Stimulated activated CD4-positive, alpha-beta T cell treated with anti-CD3 and anti-CD28 coated beads, Interleukin-4, amount 100 ng/mL, for 24 hours (primary cell): ENCODE results near the gene PTPRD.

ENCODE experiments used
- DNase-seq: peaks from one replicate; pipeline ENCODE4 v3.0.0-alpha.2; 2020

The PTPRD gene

DNA sequence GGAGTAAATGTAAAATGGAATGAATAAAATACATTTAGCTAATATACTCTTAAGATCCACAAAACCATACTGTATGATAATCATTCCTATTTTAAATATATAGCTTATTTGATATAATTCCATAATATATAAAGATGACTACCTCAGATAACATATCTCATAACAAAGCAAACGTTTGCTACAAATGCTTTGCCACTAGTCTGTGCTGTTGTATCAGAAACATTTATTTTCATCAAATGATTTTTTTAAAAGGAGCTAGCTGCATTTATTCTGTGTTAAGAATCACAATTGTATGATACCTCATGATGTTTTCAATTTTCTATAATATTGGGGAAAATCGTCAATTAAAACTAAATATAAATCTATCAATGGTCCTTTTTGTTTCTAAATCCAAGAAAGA, 567.2 kb downstream of the PTPRD start:
- DNase-seq: no peak

DNA sequence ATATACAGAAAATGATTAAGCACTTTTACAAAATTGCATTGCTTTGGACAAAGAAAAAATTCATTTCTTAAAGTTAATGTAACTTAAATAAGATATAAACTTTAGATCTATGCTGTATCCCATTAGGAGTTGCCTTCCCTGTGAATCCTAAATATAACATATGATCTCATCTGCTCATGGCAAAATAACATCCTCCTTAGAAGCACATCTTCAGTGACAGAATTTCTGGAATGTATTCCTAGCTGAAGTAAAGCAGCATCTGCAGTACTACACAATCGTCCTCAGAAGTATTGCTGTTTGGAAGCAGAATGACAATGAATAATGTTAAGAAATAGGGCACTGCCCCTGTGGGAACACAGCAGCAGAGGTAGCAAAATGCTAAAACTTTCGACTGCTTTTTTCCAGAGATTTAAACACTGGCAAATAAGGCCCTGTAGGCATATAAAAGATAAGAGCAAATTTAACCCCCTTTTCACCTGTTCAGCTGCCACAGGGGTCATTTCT, 571.0 kb downstream of the PTPRD start:
- DNase-seq: no peak

DNA sequence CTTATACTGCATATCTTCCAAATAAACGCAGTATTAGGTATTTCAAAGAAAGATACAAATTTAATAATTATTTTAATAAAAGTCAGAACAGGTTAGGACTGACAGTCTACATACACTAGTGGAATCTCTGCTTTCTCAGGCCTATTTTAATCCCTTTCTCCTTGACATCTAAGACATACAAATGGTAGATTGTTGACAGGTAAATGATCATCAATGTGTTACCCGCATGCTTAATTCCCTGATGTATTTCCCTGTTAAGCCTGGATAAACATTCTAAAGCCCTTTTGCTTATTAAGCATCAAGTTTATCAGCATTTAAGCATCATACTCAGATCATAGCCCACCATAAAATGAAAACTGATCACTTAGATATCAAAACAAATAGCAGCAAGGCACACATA, 576.7 kb downstream of the PTPRD start:
- DNase-seq: no peak

DNA sequence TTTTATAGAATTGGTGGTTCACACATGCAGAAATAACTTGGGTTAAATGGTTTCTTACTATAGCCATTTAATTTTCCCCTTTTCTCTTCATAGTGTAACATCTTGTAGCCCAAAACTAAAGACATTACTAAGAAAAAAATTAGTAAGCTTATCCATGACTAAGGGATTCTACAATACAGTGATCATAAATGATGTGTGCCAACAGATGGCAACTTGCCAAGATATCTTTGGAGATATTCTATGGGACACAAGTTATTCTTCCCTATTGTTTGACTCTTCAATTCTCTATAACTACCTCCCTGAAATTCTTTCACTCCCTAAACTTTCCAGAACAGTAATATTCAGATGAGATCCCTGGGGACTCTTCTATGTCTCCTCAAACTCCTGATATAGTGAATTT, 580.6 kb downstream of the PTPRD start:
- DNase-seq: no peak

DNA sequence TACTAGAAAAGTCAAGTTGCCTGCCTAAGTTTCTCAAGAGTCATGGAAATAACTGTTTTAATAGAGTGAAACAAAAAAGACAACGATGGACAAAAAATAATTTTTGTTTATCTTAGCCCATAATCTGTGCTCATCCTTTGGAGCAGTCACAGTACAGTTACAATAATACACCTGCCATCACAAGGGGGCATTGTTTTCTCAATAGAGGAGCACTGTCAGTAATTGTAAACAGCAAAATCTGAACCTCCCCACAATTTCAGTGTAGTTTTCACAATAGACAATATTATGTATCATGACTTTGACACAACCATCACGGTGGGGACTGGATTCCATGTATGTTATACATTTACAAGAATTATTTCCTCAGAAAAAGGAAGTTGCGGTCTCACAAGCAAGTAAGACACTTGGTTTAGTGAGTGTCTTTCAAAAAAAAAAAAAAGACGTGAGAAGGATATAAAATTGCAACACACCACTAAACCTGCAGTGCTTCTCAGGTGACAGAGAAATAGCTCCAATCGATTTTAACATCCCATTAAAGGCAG, 586.3 kb downstream of the PTPRD start:
- DNase-seq: no peak

DNA sequence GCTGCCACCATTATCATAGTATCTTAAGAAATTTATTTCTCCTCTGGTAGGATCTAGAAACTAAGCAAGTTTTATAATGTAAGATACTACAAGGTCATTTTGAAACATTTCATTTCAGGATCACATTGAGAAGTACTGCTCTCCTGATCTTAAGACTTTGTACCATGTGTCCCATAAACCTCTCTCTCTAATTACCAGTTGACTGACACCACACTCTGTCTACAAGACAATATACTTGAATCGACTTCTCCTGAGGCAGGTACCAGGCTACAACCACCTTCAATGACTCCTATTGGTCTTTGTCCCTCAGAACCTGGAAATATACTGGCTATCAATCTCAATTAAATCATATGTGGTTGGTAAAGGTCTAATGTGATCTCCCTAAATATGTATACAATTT, 597.0 kb downstream of the PTPRD start:
- DNase-seq: no peak

DNA sequence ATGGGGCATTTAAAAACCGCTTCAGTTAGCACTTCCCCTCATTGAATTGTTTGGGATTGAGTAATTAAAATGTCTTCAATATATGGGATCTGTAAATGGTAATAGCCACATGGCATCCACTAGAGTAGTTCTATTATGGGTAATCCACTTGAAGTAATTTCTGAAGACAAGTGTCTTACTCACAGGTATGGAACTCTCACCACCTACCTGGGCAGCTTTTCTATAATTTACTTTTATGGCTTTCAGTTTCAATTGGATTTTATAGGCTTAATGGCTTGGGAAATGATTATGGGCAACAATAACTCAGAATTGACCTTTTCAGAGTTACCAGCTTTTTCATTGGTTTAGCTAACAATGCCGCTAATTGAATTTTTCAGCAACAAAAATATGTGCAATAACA, 597.9 kb downstream of the PTPRD start:
- no peak for DNase-seq

DNA sequence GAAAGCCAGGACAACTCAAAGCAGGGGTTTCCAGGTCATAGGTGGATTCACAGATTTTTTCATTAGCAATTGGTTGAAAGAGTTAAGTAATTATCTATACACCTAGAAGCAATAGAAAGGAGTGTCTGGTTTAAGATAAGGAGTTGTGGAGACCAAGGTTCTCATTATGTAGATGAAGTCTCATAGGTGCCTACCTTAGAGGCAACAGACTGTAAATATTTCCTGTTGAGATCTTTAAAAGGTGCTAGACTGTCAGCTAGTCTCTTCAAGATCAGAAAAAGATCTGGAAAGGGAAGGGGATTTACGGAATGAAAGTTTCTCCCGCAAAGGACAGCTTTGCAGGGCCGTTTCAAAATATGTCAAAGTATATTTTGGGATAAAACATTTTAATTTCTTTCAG, 603.4 kb downstream of the PTPRD start:
- no peak for DNase-seq

DNA sequence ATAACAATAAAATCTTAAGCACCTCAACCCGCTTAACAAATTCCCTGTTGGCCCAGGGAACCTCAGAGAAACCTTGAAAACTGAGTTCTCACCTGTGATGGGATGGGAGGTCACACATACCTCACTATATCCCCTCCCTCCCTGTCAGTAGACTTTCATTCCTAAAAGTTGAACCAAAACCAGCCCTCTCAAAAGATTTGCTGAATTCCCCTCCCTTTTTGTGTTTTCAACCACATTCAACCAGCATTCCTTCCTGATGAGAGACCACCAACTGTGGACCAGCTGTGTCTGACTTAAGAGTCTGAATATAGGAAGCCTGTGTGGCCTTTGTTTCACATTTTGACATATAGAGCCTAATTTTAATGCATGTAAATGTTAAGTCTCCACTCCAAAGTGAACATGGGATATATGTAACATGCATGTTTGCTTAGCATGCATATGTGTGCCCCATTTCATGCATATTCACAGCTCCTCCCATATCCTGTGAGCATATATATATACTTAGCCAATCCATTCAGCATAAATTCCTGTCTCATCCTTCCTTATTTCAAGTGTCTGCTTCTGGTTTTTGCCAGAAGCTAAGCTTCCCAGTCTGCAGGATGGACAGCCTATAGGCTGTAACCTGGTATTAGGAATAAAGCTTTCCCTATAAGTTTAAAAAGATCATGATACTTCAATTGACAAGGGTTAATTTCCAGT, 604.6 kb downstream of the PTPRD start:
- no peak for DNase-seq

DNA sequence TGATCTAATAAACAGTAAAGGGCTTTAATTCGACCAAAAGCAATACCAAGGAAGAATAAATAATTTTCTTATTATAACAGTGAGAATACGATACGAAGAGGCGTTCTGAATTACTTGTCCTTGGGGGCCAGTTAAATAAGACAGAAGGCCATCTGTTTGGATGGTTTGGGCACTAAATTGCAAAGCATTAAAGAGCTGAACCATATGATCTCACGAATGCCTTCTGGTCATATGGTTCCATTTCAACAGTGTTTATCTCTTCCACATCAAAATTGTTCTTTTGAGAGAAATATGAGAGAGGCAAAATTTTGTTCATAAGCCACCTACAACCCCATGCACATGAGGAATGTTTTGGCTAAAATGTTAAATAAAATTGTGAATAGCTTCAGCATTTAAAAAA, 605.4 kb downstream of the PTPRD start:
- DNase-seq: no peak

DNA sequence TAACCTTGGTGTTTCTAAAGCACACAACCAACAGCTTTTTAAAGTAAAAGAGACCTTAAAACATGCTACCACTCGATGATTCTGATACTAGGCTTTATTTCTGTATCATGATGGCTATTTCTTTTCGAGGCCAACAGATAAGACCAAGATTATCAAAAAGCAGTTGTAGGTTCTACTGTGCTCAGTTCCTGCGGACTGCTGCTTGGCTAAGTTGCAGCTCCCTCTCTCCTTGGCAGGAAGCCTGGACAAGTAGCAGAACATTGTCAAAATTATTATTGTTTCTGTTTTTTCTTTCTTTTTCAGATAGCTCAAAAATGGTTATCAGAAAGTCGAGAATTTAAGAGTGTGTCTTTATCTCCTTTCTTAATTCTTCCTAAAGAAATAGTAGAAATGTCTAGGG, 607.6 kb downstream of the PTPRD start:
- no peak for DNase-seq

DNA sequence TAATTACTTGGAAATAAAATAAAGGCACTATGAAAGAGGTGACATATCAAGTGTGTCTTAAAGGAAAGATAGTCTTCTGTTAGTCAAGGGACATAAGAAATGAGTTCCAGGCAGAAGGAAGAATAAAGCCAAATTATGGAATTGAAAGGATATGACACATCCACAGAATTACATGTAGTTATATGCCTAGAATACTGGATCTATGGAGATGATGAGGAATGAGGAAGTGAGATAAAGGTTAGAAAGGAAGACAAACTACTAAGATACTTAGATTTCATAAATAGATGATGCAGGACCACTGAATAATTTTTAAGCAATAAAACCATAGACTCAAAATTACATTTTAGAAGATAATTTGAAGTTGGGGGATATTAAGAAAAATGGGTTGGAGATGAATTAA, 609.8 kb downstream of the PTPRD start:
- no peak for DNase-seq

DNA sequence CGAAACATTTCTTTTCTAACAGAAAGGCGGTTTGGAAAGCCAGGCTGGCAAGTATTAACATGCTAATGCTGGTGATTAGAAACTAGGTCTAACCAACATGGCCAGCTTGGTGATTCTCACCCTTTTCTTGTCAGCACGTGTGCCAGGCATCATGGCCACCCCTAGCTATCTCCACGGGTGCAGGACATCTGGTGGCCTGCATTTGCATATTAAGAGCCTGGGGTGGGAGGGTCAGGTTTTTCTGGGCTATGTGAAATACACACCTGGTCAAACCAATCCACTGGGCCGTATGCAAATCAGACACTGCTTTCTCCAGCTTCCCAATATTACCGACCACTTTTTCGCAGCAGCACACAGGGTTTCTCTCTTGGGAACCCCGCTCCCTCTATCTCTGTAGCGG, 612.1 kb downstream of the PTPRD start:
- DNase-seq: no peak

DNA sequence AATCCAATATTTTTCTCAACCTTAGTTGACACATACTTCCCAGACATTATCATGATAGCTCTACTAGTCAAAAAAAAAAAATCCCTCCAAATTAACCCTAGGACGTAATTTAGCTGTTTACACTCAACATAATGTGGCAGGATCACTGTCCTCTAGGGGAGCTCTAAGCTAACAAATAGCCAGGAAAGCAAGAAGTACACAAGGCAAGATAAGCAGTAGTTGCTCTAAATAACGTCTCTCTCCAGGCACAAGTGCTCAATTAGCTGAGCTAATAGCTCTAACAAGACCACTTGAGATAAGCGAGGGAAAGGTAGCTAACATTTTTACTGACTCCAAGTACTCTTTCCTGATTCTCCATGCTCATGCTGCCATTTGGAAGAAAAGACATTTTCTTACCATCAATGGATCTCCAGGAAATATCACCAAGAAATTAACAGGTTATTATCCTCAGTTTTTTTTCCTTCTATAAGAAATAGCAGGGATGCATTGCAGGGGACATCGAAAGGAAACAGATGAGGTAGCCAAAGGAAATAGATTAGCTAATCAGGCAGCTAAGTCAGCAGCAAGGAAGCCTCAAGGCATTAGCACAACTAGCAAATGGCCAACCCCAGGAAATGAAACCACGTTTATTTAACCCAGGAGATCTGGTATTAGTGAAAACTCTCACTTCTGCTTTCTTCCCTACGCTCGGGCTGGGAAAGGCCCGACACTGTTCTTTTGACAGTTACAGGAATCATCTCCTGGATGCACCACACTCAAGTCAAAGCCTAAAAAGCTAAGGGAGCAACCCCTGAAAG, 614.1 kb downstream of the PTPRD start:
- no peak for DNase-seq

DNA sequence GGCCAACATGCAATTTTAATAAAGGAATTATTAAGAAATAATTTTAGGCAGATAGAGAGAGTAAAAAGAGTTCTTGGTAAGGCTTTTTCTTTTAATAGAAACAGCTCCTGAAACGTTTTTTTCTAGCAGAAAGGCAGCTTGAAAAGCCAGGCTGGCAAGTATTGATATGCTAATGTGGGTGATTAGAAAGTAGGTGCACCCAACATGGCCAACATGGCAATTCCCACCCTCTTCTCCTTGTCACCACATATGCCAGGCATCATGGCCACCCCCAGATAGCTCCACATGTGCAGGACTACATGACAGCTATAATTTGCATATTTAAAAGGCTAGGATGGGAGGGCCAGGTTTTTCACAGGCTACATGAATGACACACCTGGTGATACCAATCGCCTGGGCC, 615.2 kb downstream of the PTPRD start:
- no peak for DNase-seq

DNA sequence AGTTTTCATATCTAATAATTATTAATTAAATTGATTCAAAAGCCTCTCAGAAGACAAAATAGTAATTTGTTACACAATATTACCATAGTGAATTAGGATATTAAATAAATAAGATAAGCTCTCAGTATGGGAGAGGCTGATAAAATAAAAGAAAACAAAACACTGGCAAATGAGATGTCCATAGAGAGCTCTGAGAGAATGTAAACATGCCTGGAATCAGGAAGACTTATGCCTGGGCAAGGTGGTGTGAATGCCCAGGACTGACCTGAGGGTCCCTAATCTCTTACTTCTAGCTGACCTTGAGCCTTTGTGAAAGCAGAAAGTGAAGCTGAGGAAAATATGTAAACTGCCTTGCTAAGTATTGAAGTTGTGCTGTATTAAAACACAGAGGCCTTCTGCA, 616.5 kb downstream of the PTPRD start:
- DNase-seq: no peak

DNA sequence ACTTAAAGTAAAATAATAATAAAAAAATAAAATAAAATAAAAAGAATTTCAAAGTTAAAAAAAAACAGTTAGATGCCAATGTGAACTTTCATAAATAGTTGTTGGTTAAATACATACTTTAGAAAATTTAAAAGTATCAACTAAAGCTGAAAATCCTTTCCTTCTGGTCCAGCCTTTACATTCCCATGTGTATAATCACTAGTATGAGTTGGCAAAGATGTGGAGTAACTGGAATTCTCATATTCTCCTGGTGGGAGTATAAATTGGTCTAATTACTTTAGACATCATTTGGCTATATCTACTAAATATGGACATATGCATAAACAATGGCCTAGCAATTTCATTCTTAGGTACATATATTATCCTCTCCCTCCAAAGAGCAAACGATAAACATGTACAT, 619.9 kb downstream of the PTPRD start:
- no peak for DNase-seq

DNA sequence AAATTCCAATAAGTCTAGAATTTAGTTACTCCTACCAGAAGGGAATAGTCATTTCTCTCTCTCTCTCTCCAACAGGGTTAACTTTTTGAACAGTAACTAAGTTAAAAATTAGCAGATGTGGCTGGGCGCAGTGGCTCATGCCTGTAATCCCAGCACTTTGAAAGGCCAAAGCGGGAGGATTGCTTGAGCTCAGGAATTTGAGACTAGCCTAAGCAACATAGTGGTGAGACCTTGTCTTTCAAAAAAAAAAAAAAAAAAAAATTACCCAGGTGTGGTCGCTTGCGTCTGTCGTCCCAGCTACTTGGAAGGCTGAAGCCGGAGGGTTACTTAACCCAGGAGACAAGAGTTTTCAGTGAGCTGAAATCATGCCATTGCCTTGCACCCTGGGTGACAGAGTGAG, 639.7 kb downstream of the PTPRD start:
- DNase-seq: no peak

DNA sequence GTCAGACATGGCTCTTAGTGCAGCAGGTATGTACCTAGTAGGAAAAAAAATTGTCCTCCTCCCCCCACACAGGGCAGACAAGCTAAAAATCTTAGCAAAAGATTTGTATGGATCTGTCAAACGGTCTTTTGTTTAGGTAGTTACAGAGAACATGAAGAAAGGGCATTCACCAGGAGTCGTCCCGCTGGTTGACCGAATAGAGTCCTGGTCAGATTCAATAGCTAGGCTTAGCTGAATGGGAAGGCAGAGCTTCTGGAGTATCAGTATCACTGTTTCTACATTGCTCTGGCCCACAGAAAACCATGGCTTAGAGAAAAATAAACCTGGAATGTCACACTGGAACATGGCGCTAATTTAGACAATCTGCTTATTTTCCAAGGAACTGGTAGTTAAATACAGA, 642.3 kb downstream of the PTPRD start:
- DNase-seq: no peak

DNA sequence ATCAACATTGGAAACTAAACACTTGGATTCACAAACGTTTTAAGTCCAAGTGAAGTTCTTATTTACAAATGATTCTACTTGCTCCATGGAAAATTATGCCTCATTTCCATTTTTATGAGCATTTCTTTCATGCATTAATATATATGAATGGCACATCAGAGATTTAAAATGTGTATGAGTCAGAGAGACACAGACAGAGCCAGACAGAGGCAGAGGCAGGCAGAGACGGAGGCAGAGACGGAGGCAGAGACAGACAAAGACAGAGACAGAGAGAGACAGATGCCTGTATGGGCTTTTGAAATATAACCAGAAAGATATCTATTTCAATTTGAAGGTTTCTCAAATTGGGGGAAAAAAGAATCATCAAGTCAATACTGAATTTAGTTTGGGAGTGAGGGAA, 649.0 kb downstream of the PTPRD start:
- DNase-seq: no peak

DNA sequence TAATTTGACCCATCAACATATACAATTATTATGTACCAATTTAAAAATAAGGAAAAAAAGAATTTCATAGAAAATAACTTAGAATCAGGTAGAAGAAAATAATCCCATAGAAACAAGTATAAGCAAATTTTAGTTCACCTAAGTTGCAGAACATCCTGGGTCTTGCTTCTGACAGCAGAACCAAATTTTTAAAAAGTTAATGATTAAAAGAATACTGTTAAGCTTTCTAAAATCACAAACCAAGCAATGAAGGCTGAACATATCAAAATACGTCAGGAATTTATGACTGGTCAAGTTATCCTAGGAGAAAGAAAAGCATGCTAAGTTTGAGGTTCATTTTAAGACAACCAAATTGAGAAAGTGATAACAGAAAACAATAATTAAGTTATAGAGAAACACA, 650.9 kb downstream of the PTPRD start:
- DNase-seq: no peak

DNA sequence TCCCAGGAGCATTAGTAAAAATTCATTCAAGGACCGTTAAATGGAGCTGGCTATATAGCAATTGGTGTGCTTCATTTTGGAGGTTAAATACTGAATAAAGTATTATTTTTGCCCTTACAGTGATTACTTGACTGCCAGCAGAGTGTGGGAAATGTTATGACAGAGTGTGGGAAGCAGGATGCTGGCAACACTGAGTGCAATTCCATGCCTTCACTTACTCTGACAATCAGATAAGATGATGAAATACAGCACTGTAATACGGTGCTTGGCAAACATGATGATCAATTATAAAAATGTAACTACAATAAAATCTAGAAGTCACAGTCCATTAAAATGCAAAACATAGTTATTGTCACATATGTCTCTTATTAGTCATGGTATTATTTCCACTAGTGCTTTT, 651.3 kb downstream of the PTPRD start:
- DNase-seq: no peak

DNA sequence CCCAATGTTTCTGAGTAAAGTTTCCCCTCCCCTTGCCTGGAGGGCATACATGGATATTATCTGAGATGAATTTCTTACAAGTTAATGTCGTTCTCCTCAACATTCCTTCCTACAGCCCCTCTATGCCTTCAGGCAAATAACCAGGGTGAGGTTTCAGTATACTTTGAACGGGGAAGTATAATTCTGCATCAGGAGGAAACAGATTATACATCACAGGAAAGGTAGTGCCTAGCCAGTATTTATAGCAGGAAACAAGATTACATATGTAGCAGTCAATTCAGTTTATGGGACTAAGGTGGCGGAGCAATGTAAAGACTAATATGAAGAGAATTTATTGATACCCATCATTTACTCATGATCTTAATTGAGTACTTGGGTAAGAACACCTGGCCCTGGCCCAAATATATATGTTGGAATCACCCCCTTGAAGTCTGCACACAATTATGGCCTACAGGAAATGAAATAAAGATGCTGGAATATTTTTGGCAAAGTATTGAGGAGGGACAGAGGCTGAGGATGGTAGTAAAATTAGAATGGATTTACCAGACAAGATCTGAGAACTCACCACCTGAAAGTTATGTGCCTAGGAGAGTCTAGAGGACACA, 661.1 kb downstream of the PTPRD start:
- no peak for DNase-seq

DNA sequence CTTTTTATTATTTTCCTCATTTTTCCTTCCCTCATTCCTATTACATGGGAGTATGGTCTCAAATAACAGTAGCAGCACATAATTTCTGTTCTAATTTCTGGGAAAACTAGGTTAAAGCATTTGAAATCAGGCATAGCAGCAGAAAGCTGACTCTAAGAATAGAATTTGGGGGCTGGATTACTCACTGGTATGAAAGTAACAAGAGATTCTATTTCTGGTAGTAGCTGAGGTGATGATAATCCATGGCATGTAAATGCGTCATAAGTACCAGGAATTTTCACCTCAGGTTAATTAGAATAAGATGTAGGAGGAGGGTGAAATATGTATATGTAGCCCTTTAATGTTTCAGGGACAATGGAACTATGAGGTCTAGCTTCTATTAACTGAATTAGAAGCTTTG, 662.0 kb downstream of the PTPRD start:
- no peak for DNase-seq
